ENCODE data around the gene ASAP2.

DNA sequence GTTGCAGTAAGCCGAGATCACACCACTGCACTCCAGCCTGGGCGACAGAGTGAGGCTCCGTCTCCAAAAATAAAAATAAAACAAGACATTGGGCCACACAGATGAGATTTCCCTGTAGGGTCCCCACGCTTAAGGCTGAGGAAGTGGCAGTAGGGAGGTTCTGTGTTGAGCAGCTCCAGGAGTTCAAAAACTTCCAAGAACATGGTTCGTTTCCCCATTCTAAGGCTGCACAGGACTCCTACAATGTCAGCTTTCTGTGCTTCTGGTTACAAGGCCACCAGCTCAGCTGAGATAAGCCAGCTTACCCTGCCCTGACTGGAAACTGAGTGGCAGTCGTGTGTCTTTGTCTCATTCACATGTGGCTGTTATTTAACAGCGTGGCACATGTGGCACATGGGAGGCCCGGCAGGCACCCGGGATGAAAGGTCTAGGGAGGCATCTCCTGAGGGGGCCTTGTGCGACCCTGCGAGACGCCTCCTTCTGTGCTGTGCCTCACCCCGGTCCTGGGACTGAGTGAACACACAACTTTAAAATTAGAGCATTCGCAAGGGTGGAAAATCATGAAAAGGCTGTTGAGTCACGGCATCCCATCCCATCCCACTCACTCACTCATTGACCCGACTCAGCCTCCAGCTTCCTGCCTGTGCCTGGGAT lies 209.0 kb downstream of the ASAP2 start:
- TF ChIP-seq, protein P1, sequence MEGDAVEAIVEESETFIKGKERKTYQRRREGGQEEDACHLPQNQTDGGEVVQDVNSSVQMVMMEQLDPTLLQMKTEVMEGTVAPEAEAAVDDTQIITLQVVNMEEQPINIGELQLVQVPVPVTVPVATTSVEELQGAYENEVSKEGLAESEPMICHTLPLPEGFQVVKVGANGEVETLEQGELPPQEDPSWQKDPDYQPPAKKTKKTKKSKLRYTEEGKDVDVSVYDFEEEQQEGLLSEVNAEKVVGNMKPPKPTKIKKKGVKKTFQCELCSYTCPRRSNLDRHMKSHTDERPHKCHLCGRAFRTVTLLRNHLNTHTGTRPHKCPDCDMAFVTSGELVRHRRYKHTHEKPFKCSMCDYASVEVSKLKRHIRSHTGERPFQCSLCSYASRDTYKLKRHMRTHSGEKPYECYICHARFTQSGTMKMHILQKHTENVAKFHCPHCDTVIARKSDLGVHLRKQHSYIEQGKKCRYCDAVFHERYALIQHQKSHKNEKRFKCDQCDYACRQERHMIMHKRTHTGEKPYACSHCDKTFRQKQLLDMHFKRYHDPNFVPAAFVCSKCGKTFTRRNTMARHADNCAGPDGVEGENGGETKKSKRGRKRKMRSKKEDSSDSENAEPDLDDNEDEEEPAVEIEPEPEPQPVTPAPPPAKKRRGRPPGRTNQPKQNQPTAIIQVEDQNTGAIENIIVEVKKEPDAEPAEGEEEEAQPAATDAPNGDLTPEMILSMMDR (IDR thresholded peaks at IDR 0.05; ENCODE audit: poor library complexity, severe bottlenecking): no peak
- no peak for TF ChIP-seq MXI1 (conservative IDR thresholded peaks at IDR 0.05; ENCODE audit: poor library complexity, severe bottlenecking)
